Raji (cell line): Measurements from ENCODE around the gene FZD2.

Experiments
- POLR2A ChIP-seq: IDR thresholded peaks from 2 replicates; pipeline ENCODE4 v1.6.1; 2011; ENCODE audit warnings: low read depth, low read length, control low read depth; ENCODE audit not compliant: insufficient read depth

FZD2 gene

GRCh38 chr17:44556832-44557606, at the start of gene FZD2:
Gene FZD2 (plus strand): TSS chr17:44557484. CDS start chr17:44557689, 205 bp downstream.
- TF ChIP-seq POLR2A, result peak; percentile 45

- TF ChIP-seq POLR2A, result no peak
Measured at GRCh38 chr17:44518032-44518431, 39.3 kb upstream of the FZD2 start.

GRCh38 chr17:44522883-44523671, 34.2 kb upstream of the FZD2 start:
- 0 out of 2 replicates have a peak, but pooled peaks have one; percentile 14 for TF ChIP-seq POLR2A

- no peak for TF ChIP-seq POLR2A
Measured at GRCh38 chr17:44523672-44523972, 33.7 kb upstream of the FZD2 start.

- no peak for TF ChIP-seq POLR2A
Measured at GRCh38 chr17:44527102-44527501, 30.2 kb upstream of the FZD2 start.

GRCh38 chr17:44527954-44528353, 29.3 kb upstream of the FZD2 start:
- no peak for TF ChIP-seq POLR2A

GRCh38 chr17:44529864-44530263, 27.4 kb upstream of the FZD2 start:
- no peak for TF ChIP-seq POLR2A

GRCh38 chr17:44530896-44531418, 26.3 kb upstream of the FZD2 start:
- no peak for TF ChIP-seq POLR2A

GRCh38 chr17:44533533-44534246, 23.6 kb upstream of the FZD2 start:
- no peak for TF ChIP-seq POLR2A

- no peak for TF ChIP-seq POLR2A
Measured at GRCh38 chr17:44536090-44536953, 21.0 kb upstream of the FZD2 start.

- no peak for TF ChIP-seq POLR2A
Measured at GRCh38 chr17:44539673-44540072, 17.6 kb upstream of the FZD2 start.

- TF ChIP-seq POLR2A, result no peak
Measured at GRCh38 chr17:44540246-44541084, 16.8 kb upstream of the FZD2 start.

GRCh38 chr17:44541884-44542581, 15.3 kb upstream of the FZD2 start:
- TF ChIP-seq POLR2A, result no peak
